Activated CD8-positive, alpha-beta T cell treated with anti-CD3 and anti-CD28 coated beads, Interleukin-2, amount 10 ng/mL, durations not matched to agents 7 days and 5 days (primary cell): ENCODE results near the gene LMF1. TPM values are rescaled to one million over a fixed set of nuclear protein-coding genes. Genes with fewer than 3 reads are reported as not detected.

Source experiments
- ATAC-seq: fragments of 150-1000 bp; cut with Tn5 transposase; one replicate; pipeline ENCODE4 v1.10.0; 2021; ENCODE audit warnings: moderate library complexity
- CTCF ChIA-PET: fragments of 350-600 bp; sonication (Branson Sonifier 250); formaldehyde crosslinking; loops from one replicate; lab custom pipeline; 2021; ENCODE audit warnings: antibody characterized with exemption; lab: Charles Lee
- POLR2A ChIA-PET: fragments of 350-600 bp; sonication (Branson Sonifier 250); formaldehyde crosslinking; loops from one replicate; lab custom pipeline; 2021; ENCODE audit warnings: antibody characterized with exemption; lab: Charles Lee
- DNase-seq: peaks from one replicate; pipeline ENCODE4 v3.0.0-alpha.2; 2020
- H3K27ac Mint-ChIP-seq: one replicate; pipeline ENCODE4 v1.8.0; 2021; ENCODE audit warnings: mild to moderate bottlenecking, mixed read lengths
- H3K27me3 Mint-ChIP-seq: one replicate; pipeline ENCODE4 v1.8.0; 2021; ENCODE audit warnings: low read depth, mixed read lengths
- H3K36me3 Mint-ChIP-seq: one replicate; pipeline ENCODE4 v1.8.0; 2021; ENCODE audit warnings: low read depth, mixed read lengths
- H3K4me1 Mint-ChIP-seq: one replicate; pipeline ENCODE4 v1.8.0; 2021; ENCODE audit warnings: low read depth, mixed read lengths
- H3K4me3 Mint-ChIP-seq: one replicate; pipeline ENCODE4 v1.8.0; 2021; ENCODE audit warnings: mild to moderate bottlenecking, mixed read lengths
- H3K9me3 Mint-ChIP-seq: one replicate; pipeline ENCODE4 v1.8.0; 2022; ENCODE audit warnings: mixed read lengths; ENCODE audit not compliant: insufficient read depth
- total RNA-seq, 2 experiments: library from RNA; stranded (reverse); gene quantifications; one replicate each; pipeline ENCODE4 v1.2.3, GENCODE V29; 2021

LMF1 gene
- total RNA-seq, 2 experiments from 2014 or later = 14.3 to 17.4 TPM

GRCh38 chr16:851209-851810, 119.5 kb downstream of the LMF1 start:
- no peaks in the 10 kb centered on the region for H3K27me3 Mint-ChIP-seq
- POLR2A ChIA-PET = no interaction called here

GRCh38 chr16:850668-851067, 120.1 kb downstream of the LMF1 start:
- ChIA-PET POLR2A (no interaction called here), CTCF (no interaction called here)
- Mint-ChIP-seq H3K4me1 (no peaks in the 10 kb centered on the region), H3K36me3 (peaks cover 7% of the 10 kb centered on the region), H3K27ac (no peak overlapping the region), H3K27me3 (no peaks in the 10 kb centered on the region), H3K9me3 (peaks cover 13% of the 10 kb centered on the region), H3K4me3 (no peak overlapping the region)
- DNase-seq (no peak), ATAC-seq (no peak)

More at GRCh38 chr16:851209-851810, 119.5 kb downstream of the LMF1 start:
- H3K4me3 Mint-ChIP-seq = no peak overlapping the region
- DNase-seq = no peak
- H3K9me3 Mint-ChIP-seq = peaks cover 16% of the 10 kb centered on the region
- no peak overlapping the region for H3K27ac Mint-ChIP-seq
- peaks cover 7% of the 10 kb centered on the region for H3K36me3 Mint-ChIP-seq
- no peak for ATAC-seq
- no peaks in the 10 kb centered on the region for H3K4me1 Mint-ChIP-seq
- CTCF ChIA-PET = no interaction called here

GRCh38 chr16:848510-849253, 122.1 kb downstream of the LMF1 start:
- ChIA-PET CTCF (no interaction called here), POLR2A (no interaction called here)
- Mint-ChIP-seq H3K9me3 (peaks cover 12% of the 10 kb centered on the region), H3K36me3 (peaks cover 7% of the 10 kb centered on the region), H3K4me1 (no peaks in the 10 kb centered on the region), H3K27ac (no peak overlapping the region), H3K4me3 (no peak overlapping the region), H3K27me3 (no peaks in the 10 kb centered on the region)
- ATAC-seq (no peak), DNase-seq (no peak)

GRCh38 chr16:847681-848445, 122.9 kb downstream of the LMF1 start:
- Mint-ChIP-seq H3K4me3 (no peak overlapping the region), H3K27me3 (no peaks in the 10 kb centered on the region), H3K27ac (no peak overlapping the region), H3K36me3 (peaks cover 7% of the 10 kb centered on the region), H3K4me1 (no peaks in the 10 kb centered on the region), H3K9me3 (peaks cover 12% of the 10 kb centered on the region)
- ATAC-seq (no peak), DNase-seq (no peak)
- ChIA-PET CTCF (no interaction called here), POLR2A (no interaction called here)

GRCh38 chr16:847151-847550, 123.6 kb downstream of the LMF1 start:
- Mint-ChIP-seq H3K27ac (no peak overlapping the region), H3K9me3 (peaks cover 12% of the 10 kb centered on the region), H3K27me3 (no peaks in the 10 kb centered on the region), H3K4me1 (no peaks in the 10 kb centered on the region), H3K36me3 (peaks cover 7% of the 10 kb centered on the region), H3K4me3 (no peak overlapping the region)
- ATAC-seq (no peak), DNase-seq (no peak)
- POLR2A ChIA-PET = no interaction called here
- CTCF ChIA-PET = no interaction called here

- CTCF ChIA-PET = no interaction called here
- Mint-ChIP-seq H3K9me3 (peaks cover 7% of the 10 kb centered on the region), H3K4me3 (no peak overlapping the region), H3K4me1 (no peaks in the 10 kb centered on the region), H3K27me3 (no peaks in the 10 kb centered on the region), H3K36me3 (peaks cover 5% of the 10 kb centered on the region), H3K27ac (no peak overlapping the region)
- POLR2A ChIA-PET = interaction anchor here (0.7 kb wide), 1 partner anchor 379 kb away, joined by 3 read pairs; no protein-coding TSS in a partner anchor
- DNase-seq (no peak), ATAC-seq (no peak)
These were observed 125.4 kb downstream of the LMF1 start for GRCh38 chr16:845351-845745.

GRCh38 chr16:844638-845350, 126.0 kb downstream of the LMF1 start:
- CTCF ChIA-PET = no interaction called here
- Mint-ChIP-seq H3K27me3 (no peaks in the 10 kb centered on the region), H3K27ac (no peak overlapping the region), H3K4me3 (no peak overlapping the region), H3K9me3 (peaks cover 1% of the 10 kb centered on the region), H3K4me1 (no peaks in the 10 kb centered on the region), H3K36me3 (peaks cover 2% of the 10 kb centered on the region)
- ATAC-seq = no peak
- no peak for DNase-seq
- POLR2A ChIA-PET = no interaction called here

GRCh38 chr16:843771-844170, 127.0 kb downstream of the LMF1 start:
- Mint-ChIP-seq H3K4me3 (no peak overlapping the region), H3K36me3 (peaks cover 2% of the 10 kb centered on the region), H3K9me3 (no peaks in the 10 kb centered on the region), H3K27ac (no peak overlapping the region), H3K27me3 (no peaks in the 10 kb centered on the region), H3K4me1 (no peaks in the 10 kb centered on the region)
- ChIA-PET CTCF (no interaction called here), POLR2A (no interaction called here)
- DNase-seq = no peak
- no peak for ATAC-seq

- ChIA-PET POLR2A (no interaction called here), CTCF (no interaction called here)
- Mint-ChIP-seq H3K27ac (no peak overlapping the region), H3K27me3 (no peaks in the 10 kb centered on the region), H3K9me3 (no peaks in the 10 kb centered on the region), H3K4me1 (no peaks in the 10 kb centered on the region), H3K4me3 (no peak overlapping the region), H3K36me3 (peaks cover 2% of the 10 kb centered on the region)
- ATAC-seq = no peak
- no peak for DNase-seq
These were observed 127.8 kb downstream of the LMF1 start for GRCh38 chr16:842711-843560.

GRCh38 chr16:842061-842476, 128.7 kb downstream of the LMF1 start:
- peak; percentile 63 for ATAC-seq
- Mint-ChIP-seq H3K4me1 (no peaks in the 10 kb centered on the region), H3K4me3 (no peak overlapping the region), H3K27ac (peak overlapping the region; percentile 43), H3K27me3 (no peaks in the 10 kb centered on the region), H3K9me3 (no peaks in the 10 kb centered on the region), H3K36me3 (no peaks in the 10 kb centered on the region)
- ChIA-PET CTCF (no interaction called here), POLR2A (no interaction called here)
- peak; percentile 30 for DNase-seq

GRCh38 chr16:841455-842060, 129.2 kb downstream of the LMF1 start:
- Mint-ChIP-seq H3K27ac (no peak overlapping the region), H3K9me3 (peaks cover under 1% of the 10 kb centered on the region), H3K4me3 (no peak overlapping the region), H3K4me1 (no peaks in the 10 kb centered on the region), H3K27me3 (no peaks in the 10 kb centered on the region), H3K36me3 (no peaks in the 10 kb centered on the region)
- ATAC-seq (no peak), DNase-seq (no peak)
- ChIA-PET POLR2A (no interaction called here), CTCF (no interaction called here)
